Suprapubic skin (tissue), 4 donors: ENCODE results near the gene TNNC1.

Experiments
- CTCF ChIP-seq, 2 donors: fragments of 200-600 bp in 1 of 2; fragments of 450-650 bp in 1 of 2; sonication (generic) in 1 of 2; IDR thresholded peaks; one replicate each; pipeline ENCODE4 v1.5.1; 2016 to 2019; ENCODE audit warnings: antibody characterized with exemption in 2 of 2, mild to moderate bottlenecking in 1 of 2, moderate library complexity in 1 of 2
- POLR2A ChIP-seq, 2 donors: fragments of 450-650 bp; IDR thresholded peaks; one replicate each; pipeline ENCODE4 v1.6.1; 2017; ENCODE audit warnings: antibody characterized with exemption in 2 of 2, mild to moderate bottlenecking in 2 of 2, moderate library complexity in 2 of 2
- POLR2AphosphoS5 ChIP-seq, 3 donors: sonication (generic); formaldehyde crosslinking; IDR thresholded peaks; one replicate each; pipeline ENCODE4 v1.6.1; 2017; ENCODE audit warnings: antibody characterized with exemption in 3 of 3

GRCh38 chr3:52402706-52403270 is 51.1 kb downstream of the TNNC1 start:
- TF ChIP-seq POLR2AphosphoS5 (IDR thresholded peaks at IDR 0.05) (no peak), CTCF (IDR thresholded peaks at IDR 0.05) (no peak), POLR2A (IDR thresholded peaks at IDR 0.05) (no peak)
